T-cell (primary cell): Measurements from ENCODE around the gene NADSYN1. TPM values are rescaled to one million over a fixed set of nuclear protein-coding genes. Genes with fewer than 3 reads are reported as not detected.

Source experiments
- ATAC-seq, 4 experiments: fragments of 200-7000 bp in 3 of 4; fragments of 150-1000 bp in 1 of 4; cut with Tn5 transposase; replicated peaks in 1 of 4; 1 replicate in 3 of 4; 2 replicates in 1 of 4; pipeline ENCODE4 v1.10.0; 2021; ENCODE audit warnings: moderate library complexity in 3 of 4, mild to moderate bottlenecking in 2 of 4, moderate number of reproducible peaks in 1 of 4
- CTCF ChIA-PET, 2 donors: fragments of 300-600 bp; sonication (Branson Sonifier 250); formaldehyde crosslinking; loops; one replicate each; lab custom pipeline; 2022; ENCODE audit warnings: antibody characterized with exemption in 2 of 2; lab: Charles Lee
- POLR2A ChIA-PET, 2 donors: fragments of 300-600 bp; sonication (Branson Sonifier 250); formaldehyde crosslinking; loops; one replicate each; lab custom pipeline; 2022; ENCODE audit warnings: antibody characterized with exemption in 2 of 2; lab: Charles Lee
- DNase-seq, 35 experiments: peaks; one replicate each; pipeline versions ENCODE4 v3.0.0 to v3.0.0-alpha.2; 2013 to 2023
- H3K27ac ChIP-seq: one replicate; pipeline ENCODE4 v1.5.1; 2013; ENCODE audit warnings: low read length
- H3K27me3 ChIP-seq, 2 experiments: replicated peaks in 1 of 2; 1 replicate in 1 of 2; 2 replicates in 1 of 2; pipeline versions ENCODE4 v1.6.1 to v1.7.0; 2013; ENCODE audit warnings: low read length in 1 of 2, mixed read lengths in 1 of 2; ENCODE audit not compliant: control insufficient read depth in 2 of 2, insufficient read depth in 2 of 2; ENCODE audit errors: extremely low read depth in 1 of 2
- H3K36me3 ChIP-seq, 2 donors: 1 replicate in 1 of 2; 2 replicates in 1 of 2; pipeline versions ENCODE4 v1.6.1 to v1.7.0; 2013; ENCODE audit warnings: low read length in 1 of 2; ENCODE audit not compliant: control insufficient read depth in 2 of 2, insufficient read depth in 1 of 2; ENCODE audit errors: extremely low read depth in 1 of 2
- H3K4me1 ChIP-seq, 2 experiments: 1 replicate in 1 of 2; 2 replicates in 1 of 2; pipeline versions ENCODE4 v1.6.1 to v1.7.0; 2013; ENCODE audit warnings: low read length in 2 of 2, mixed read lengths in 1 of 2; ENCODE audit not compliant: insufficient read depth in 2 of 2, control insufficient read depth in 1 of 2; ENCODE audit errors: extremely low read depth in 1 of 2
- H3K4me3 ChIP-seq, 2 donors: 1 replicate in 1 of 2; 2 replicates in 1 of 2; pipeline versions ENCODE4 v1.5.1 to v1.7.0; 2013; ENCODE audit warnings: mild to moderate bottlenecking in 2 of 2, low read length in 1 of 2, moderate library complexity in 1 of 2; ENCODE audit not compliant: control insufficient read depth in 1 of 2; ENCODE audit errors: extremely low read depth in 1 of 2
- H3K9me3 ChIP-seq: 2 replicates; pipeline ENCODE4 v1.7.0; 2013
- H3K27ac Mint-ChIP-seq, 2 donors: one replicate each; pipeline ENCODE4 v1.8.0; 2020 to 2021; ENCODE audit warnings: mild to moderate bottlenecking in 2 of 2, mixed read lengths in 2 of 2
- H3K27me3 Mint-ChIP-seq, 2 donors: one replicate each; pipeline ENCODE4 v1.8.0; 2021 to 2022; ENCODE audit warnings: mixed read lengths in 2 of 2
- H3K36me3 Mint-ChIP-seq: one replicate; pipeline ENCODE4 v1.8.0; 2021; ENCODE audit warnings: mixed read lengths
- H3K4me1 Mint-ChIP-seq, 3 donors: one replicate each; pipeline ENCODE4 v1.8.0; 2020 to 2022; ENCODE audit warnings: mixed read lengths in 3 of 3, mild to moderate bottlenecking in 1 of 3
- H3K4me3 Mint-ChIP-seq, 3 donors: one replicate each; pipeline ENCODE4 v1.8.0; 2020 to 2022; ENCODE audit warnings: mild to moderate bottlenecking in 3 of 3, mixed read lengths in 3 of 3, moderate library complexity in 3 of 3
- H3K9me3 Mint-ChIP-seq, 3 donors: one replicate each; pipeline ENCODE4 v1.8.0; 2020 to 2022; ENCODE audit warnings: mixed read lengths in 3 of 3
- WGBS: methylation state at CpG from one replicate; pipeline ENCODE4 v1.1.5; 2013; ENCODE audit warnings: missing lambda C conversion rate; ENCODE audit not compliant: insufficient coverage; 5-methylcytosine and 5-hydroxymethylcytosine counted together
- total RNA-seq, 35 experiments: library from RNA in 6 of 35; stranded (reverse) in 6 of 35; fragments of 120-200 nt in 1 of 35; gene quantifications; one replicate each; pipeline versions ENCODE4 v1.2.1 to v1.2.4 and lab custom pipeline; 2013 to 2026

Gene NADSYN1
- total RNA-seq, 5 donors from 2014 or later (not counting 1 experiment from before 2014, with no cell fraction given) = 125 to 190 (median 162) TPM

- Histone ChIP-seq H3K27ac (no peak overlapping the region), H3K27me3 (peaks cover 0 to 8% of the 10 kb centered on the region in 2 experiments), H3K4me3 (no peak overlapping the region), H3K4me1 (no peaks in the 10 kb centered on the region), H3K9me3 (no peaks in the 10 kb centered on the region), H3K36me3 (no peaks in the 10 kb centered on the region)
- Mint-ChIP-seq H3K27ac (no peak overlapping the region), H3K4me1 (peaks cover 0 to 3% (median 0%) of the 10 kb centered on the region in 3 donors), H3K9me3 (no peaks in the 10 kb centered on the region), H3K27me3 (peaks cover 0 to 2% of the 10 kb centered on the region in 2 donors), H3K4me3 (no peak overlapping the region), H3K36me3 (no peaks in the 10 kb centered on the region)
- no peak for ATAC-seq
- DNase-seq = no peak
- ChIA-PET CTCF (no interaction called here), POLR2A (no interaction called here)
- WGBS = 93% methylated on average over 2 of the region's 2 CpGs
Measured at GRCh38 chr11:71425409-71425808, 27.6 kb upstream of the NADSYN1 start.

GRCh38 chr11:71425860-71426259, 27.1 kb upstream of the NADSYN1 start:
- Mint-ChIP-seq H3K27ac (no peak overlapping the region), H3K4me1 (peaks cover 0 to 3% (median 0%) of the 10 kb centered on the region in 3 donors), H3K27me3 (peaks cover 0 to 2% of the 10 kb centered on the region in 2 donors), H3K9me3 (no peaks in the 10 kb centered on the region), H3K4me3 (no peak overlapping the region), H3K36me3 (no peaks in the 10 kb centered on the region)
- CTCF ChIA-PET = no interaction called here
- 53% methylated on average over 4 of the region's 4 CpGs for WGBS
- no peak overlapping the region for H3K27ac ChIP-seq
- H3K4me3 ChIP-seq = no peak overlapping the region
- no peaks in the 10 kb centered on the region for H3K36me3 ChIP-seq
- POLR2A ChIA-PET = no interaction called here
- peaks cover 0 to 7% of the 10 kb centered on the region in 2 experiments for H3K27me3 ChIP-seq
- H3K9me3 ChIP-seq = no peaks in the 10 kb centered on the region
- DNase-seq (no peak), ATAC-seq (no peak)
- H3K4me1 ChIP-seq = no peaks in the 10 kb centered on the region

GRCh38 chr11:71426413-71426812, 26.6 kb upstream of the NADSYN1 start:
- Mint-ChIP-seq H3K36me3 (no peaks in the 10 kb centered on the region), H3K27me3 (peaks cover 0 to 2% of the 10 kb centered on the region in 2 donors)
- WGBS = no CpG with 5 or more reads among the region's 3 CpGs

GRCh38 chr11:71428861-71429435, 24.1 kb upstream of the NADSYN1 start:
- no peak overlapping the region for H3K27ac ChIP-seq
- ATAC-seq (no peak), DNase-seq (no peak)
- CTCF ChIA-PET = no interaction called here
- Mint-ChIP-seq H3K27ac (no peak overlapping the region), H3K4me1 (no peaks in the 10 kb centered on the region), H3K27me3 (peaks cover 0 to 2% of the 10 kb centered on the region in 2 donors), H3K9me3 (no peaks in the 10 kb centered on the region), H3K36me3 (no peaks in the 10 kb centered on the region), H3K4me3 (no peak overlapping the region)
- no peaks in the 10 kb centered on the region for H3K9me3 ChIP-seq
- POLR2A ChIA-PET = no interaction called here
- peaks cover 0 to 3% of the 10 kb centered on the region in 2 donors for H3K36me3 ChIP-seq
- no peaks in the 10 kb centered on the region for H3K4me1 ChIP-seq
- no peak overlapping the region for H3K4me3 ChIP-seq
- H3K27me3 ChIP-seq = peaks cover 0 to 6% of the 10 kb centered on the region in 2 experiments
- 88% methylated on average over 6 of the region's 7 CpGs for WGBS

More at GRCh38 chr11:71426413-71426812, 26.6 kb upstream of the NADSYN1 start:
- no peak for ATAC-seq
- Mint-ChIP-seq H3K4me3 (no peak overlapping the region), H3K9me3 (no peaks in the 10 kb centered on the region), H3K27ac (no peak overlapping the region), H3K4me1 (peaks cover 0 to 3% (median 0%) of the 10 kb centered on the region in 3 donors)
- Histone ChIP-seq H3K36me3 (no peaks in the 10 kb centered on the region), H3K27ac (no peak overlapping the region), H3K27me3 (peaks cover 0 to 4% of the 10 kb centered on the region in 2 experiments), H3K4me1 (no peaks in the 10 kb centered on the region), H3K4me3 (no peak overlapping the region), H3K9me3 (no peaks in the 10 kb centered on the region)
- no peak for DNase-seq
- ChIA-PET POLR2A (no interaction called here), CTCF (no interaction called here)

- no peak overlapping the region for H3K4me3 Mint-ChIP-seq
- Histone ChIP-seq H3K9me3 (no peaks in the 10 kb centered on the region), H3K4me3 (no peak overlapping the region), H3K36me3 (peaks cover 0 to 3% of the 10 kb centered on the region in 2 donors), H3K27me3 (peaks cover 0 to 7% of the 10 kb centered on the region in 2 experiments), H3K4me1 (no peaks in the 10 kb centered on the region), H3K27ac (no peak overlapping the region)
- no peak for ATAC-seq
- DNase-seq = no peak
- H3K9me3 Mint-ChIP-seq = no peaks in the 10 kb centered on the region
- ChIA-PET CTCF (interaction anchor here in 1 of 2 donors (0.6 kb wide), 1 partner anchor 47 kb away, joined by 3 read pairs; no protein-coding TSS in a partner anchor), POLR2A (no interaction called here)
- H3K27ac Mint-ChIP-seq = no peak overlapping the region
- peaks cover 3% of the 10 kb centered on the region for H3K36me3 Mint-ChIP-seq
- WGBS = 80% methylated on average over 3 of the region's 6 CpGs
- H3K27me3 Mint-ChIP-seq = peaks cover 0 to 2% of the 10 kb centered on the region in 2 donors
- H3K4me1 Mint-ChIP-seq = no peaks in the 10 kb centered on the region
Measured at GRCh38 chr11:71429701-71430100, 23.3 kb upstream of the NADSYN1 start.

- ATAC-seq = no peak
- Mint-ChIP-seq H3K9me3 (no peaks in the 10 kb centered on the region), H3K4me3 (no peak overlapping the region), H3K27me3 (peaks cover 0 to 2% of the 10 kb centered on the region in 2 donors), H3K36me3 (peaks cover 8% of the 10 kb centered on the region), H3K4me1 (no peaks in the 10 kb centered on the region), H3K27ac (no peak overlapping the region)
- H3K9me3 ChIP-seq = no peaks in the 10 kb centered on the region
- peaks cover 0 to 3% of the 10 kb centered on the region in 2 donors for H3K36me3 ChIP-seq
- no peaks in the 10 kb centered on the region for H3K4me1 ChIP-seq
- H3K27me3 ChIP-seq = peaks cover 0 to 7% of the 10 kb centered on the region in 2 experiments
- POLR2A ChIA-PET = no interaction called here
- no peak for DNase-seq
- H3K27ac ChIP-seq = no peak overlapping the region
- no peak overlapping the region for H3K4me3 ChIP-seq
- 88% methylated on average over 8 of the region's 9 CpGs for WGBS
- CTCF ChIA-PET = no interaction called here
Measured at GRCh38 chr11:71430166-71430565, 22.8 kb upstream of the NADSYN1 start.
